CD14-positive monocyte (primary cell): Measurements from ENCODE around the gene TSPAN33. TPM values are rescaled to one million over a fixed set of nuclear protein-coding genes. Genes with fewer than 3 reads are reported as not detected.

Experiments
- DNase-seq, 3 donors: peaks; one replicate each; pipeline ENCODE4 v3.0.0-alpha.2; 2011 to 2022
- H2AFZ ChIP-seq: 2 replicates; pipeline ENCODE4 v1.6.0; 2012; ENCODE audit warnings: mild to moderate bottlenecking, low read depth, low read length, inconsistent platforms; ENCODE audit not compliant: insufficient read depth, poor library complexity, severe bottlenecking
- H3K27ac ChIP-seq, 2 donors: 1 replicate in 1 of 2; 2 replicates in 1 of 2; pipeline ENCODE4 v1.5.1; 2012 to 2013; ENCODE audit warnings: low read length in 2 of 2, control low read depth in 1 of 2, inconsistent platforms in 1 of 2, low read depth in 1 of 2, mild to moderate bottlenecking in 1 of 2
- H3K27me3 ChIP-seq, 2 donors: one replicate each; pipeline versions ENCODE4 v1.6.0 to v1.6.1; 2011 to 2013; ENCODE audit warnings: low read length in 2 of 2; ENCODE audit not compliant: control insufficient read depth in 2 of 2, insufficient read depth in 2 of 2
- H3K36me3 ChIP-seq, 2 donors: replicated peaks in 1 of 2; 1 replicate in 1 of 2; 2 replicates in 1 of 2; pipeline versions ENCODE4 v1.5.1 to v1.6.1; 2012 to 2013; ENCODE audit warnings: low read length in 2 of 2, control low read depth in 1 of 2, inconsistent platforms in 1 of 2, mild to moderate bottlenecking in 1 of 2; ENCODE audit not compliant: insufficient read depth in 2 of 2, control insufficient read depth in 1 of 2
- H3K4me1 ChIP-seq, 2 donors: 1 replicate in 1 of 2; 2 replicates in 1 of 2; pipeline versions ENCODE4 v1.5.1 to v1.6.1; 2012 to 2013; ENCODE audit warnings: low read length in 2 of 2, control low read depth in 1 of 2, inconsistent platforms in 1 of 2, mild to moderate bottlenecking in 1 of 2, moderate library complexity in 1 of 2; ENCODE audit not compliant: insufficient read depth in 2 of 2, control insufficient read depth in 1 of 2
- H3K4me2 ChIP-seq: replicated peaks from 2 replicates; pipeline ENCODE3; 2012; ENCODE audit warnings: low read length, moderate library complexity, mild to moderate bottlenecking; ENCODE audit not compliant: poor library complexity, severe bottlenecking; ENCODE audit errors: extremely low read depth
- H3K4me3 ChIP-seq, 3 experiments: fragments of 200-600 bp in 1 of 3; sonication (generic) in 1 of 3; replicated peaks in 1 of 3; 1 replicate in 2 of 3; 2 replicates in 1 of 3; pipeline ENCODE4 v1.5.1; 2011 to 2013; ENCODE audit warnings: low read length in 3 of 3, mild to moderate bottlenecking in 3 of 3, control low read depth in 2 of 3, low read depth in 2 of 3, inconsistent platforms in 1 of 3, moderate library complexity in 1 of 3
- H3K79me2 ChIP-seq: 2 replicates; pipeline ENCODE4 v1.6.0; 2012; ENCODE audit warnings: mild to moderate bottlenecking, control low read depth, inconsistent platforms, low read length, moderate library complexity; ENCODE audit not compliant: insufficient read depth
- H3K9ac ChIP-seq: 2 replicates; pipeline ENCODE4 v1.6.0; 2017; ENCODE audit warnings: low read length, mild to moderate bottlenecking; ENCODE audit not compliant: insufficient read depth, poor library complexity, severe bottlenecking
- H3K9me3 ChIP-seq, 2 donors: replicated peaks in 1 of 2; 1 replicate in 1 of 2; 2 replicates in 1 of 2; pipeline versions ENCODE4 v1.5.1 to v1.6.1; 2012 to 2013; ENCODE audit warnings: low read length in 2 of 2, control low read depth in 1 of 2; ENCODE audit not compliant: control insufficient read depth in 1 of 2, insufficient read depth in 1 of 2
- H4K20me1 ChIP-seq: 2 replicates; pipeline ENCODE4 v1.6.0; 2012; ENCODE audit warnings: mild to moderate bottlenecking, low read length, control low read depth, moderate library complexity; ENCODE audit not compliant: insufficient read depth
- H3K27ac Mint-ChIP-seq, 7 donors: one replicate each; pipeline ENCODE4 v1.8.0; 2020; ENCODE audit warnings: mild to moderate bottlenecking in 7 of 7, mixed read lengths in 7 of 7, moderate library complexity in 6 of 7, inconsistent platforms in 2 of 7
- H3K27me3 Mint-ChIP-seq, 3 donors: one replicate each; pipeline ENCODE4 v1.8.0; 2021 to 2022; ENCODE audit warnings: low read depth in 3 of 3, mild to moderate bottlenecking in 3 of 3, mixed read lengths in 3 of 3, moderate library complexity in 3 of 3, inconsistent platforms in 1 of 3
- H3K36me3 Mint-ChIP-seq, 2 donors: one replicate each; pipeline ENCODE4 v1.8.0; 2020; ENCODE audit warnings: mixed read lengths in 2 of 2, inconsistent platforms in 1 of 2, mild to moderate bottlenecking in 1 of 2
- H3K4me1 Mint-ChIP-seq: one replicate; pipeline ENCODE4 v1.8.0; 2020; ENCODE audit warnings: mild to moderate bottlenecking, mixed read lengths
- H3K4me3 Mint-ChIP-seq, 2 donors: one replicate each; pipeline ENCODE4 v1.8.0; 2020; ENCODE audit warnings: mild to moderate bottlenecking in 2 of 2, mixed read lengths in 2 of 2, moderate library complexity in 1 of 2
- H3K9me3 Mint-ChIP-seq, 7 donors: one replicate each; pipeline ENCODE4 v1.8.0; 2020 to 2022; ENCODE audit warnings: mixed read lengths in 7 of 7, mild to moderate bottlenecking in 6 of 7, moderate library complexity in 6 of 7, inconsistent platforms in 2 of 7
- WGBS: methylation state at CpG from one replicate; pipeline ENCODE4 v1.1.5; 2013; ENCODE audit warnings: missing lambda C conversion rate; ENCODE audit not compliant: insufficient coverage; 5-methylcytosine and 5-hydroxymethylcytosine counted together
- intact Hi-C, 2 donors: fragments of 100-400 bp; cut with micrococcal nuclease; formaldehyde crosslinking; loops; one replicate each; pipeline versions ENCODE4 v1.15.0 to v1.15.1; 2023
- polyA plus RNA-seq, 3 donors: library from polyadenylated mRNA; depleted of rRNA in 1 of 3; unstranded in 2 of 3; stranded (reverse) in 1 of 3; fragments of 300-500 nt in 2 of 3; fragments of >200 nt in 1 of 3; fragmentation: Illumina TruSeq in 2 of 3; gene quantifications; 1 replicate in 2 of 3; 2 replicates in 1 of 3; pipeline ENCODE4 v1.2.3, GENCODE V29; 2012 to 2021
- TF ChIP-seq, protein P1 (sequence below): fragments of 200-600 bp; IDR thresholded peaks from one replicate; pipeline ENCODE4 v1.8.0; 2022; ENCODE audit warnings: antibody characterized with exemption, mild to moderate bottlenecking

TSPAN33 gene
- polyA plus RNA-seq, 3 donors: 2.9 to 7.5 (median 4.4) TPM

DNA sequence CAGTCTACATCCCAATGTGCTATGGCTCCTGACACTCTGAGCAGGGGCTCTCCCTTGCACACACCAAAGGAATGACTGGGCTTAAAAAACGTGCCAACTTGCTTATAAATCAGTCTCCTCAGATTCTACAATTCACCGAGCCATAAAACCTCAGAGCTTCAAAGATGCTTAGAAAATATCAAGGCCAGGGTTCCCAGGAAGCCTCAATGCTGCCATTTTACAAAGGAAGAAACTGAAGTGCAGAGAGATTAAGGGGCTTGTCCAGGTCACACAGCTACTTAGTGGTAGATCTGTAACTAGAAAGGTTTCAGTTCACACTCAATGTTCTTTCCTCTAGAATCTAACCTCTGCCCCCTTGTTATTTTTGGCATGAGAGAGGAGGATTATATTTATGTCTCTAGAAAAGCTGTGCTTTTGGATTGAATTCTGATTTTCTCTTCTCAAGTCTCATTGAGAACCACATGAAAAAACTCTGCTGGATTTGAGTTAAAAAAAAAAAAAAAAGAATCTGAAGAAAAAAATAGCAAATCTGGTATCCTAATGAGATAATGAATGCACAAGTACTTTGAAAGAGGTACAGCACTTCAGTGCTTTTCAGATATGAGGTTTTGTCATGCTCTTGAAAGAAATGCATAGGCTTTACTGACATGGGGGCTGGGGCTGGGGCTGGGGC lies 22.3 kb upstream of the TSPAN33 start:
- intact Hi-C loops: no loop called here
- Histone ChIP-seq H2AFZ (peak overlapping the region; percentile 33), H3K4me3 (no peak overlapping the region), H3K36me3 (no peaks in the 10 kb centered on the region), H3K4me1 (peaks cover 12 to 16% of the 10 kb centered on the region in 2 donors), H3K9me3 (peaks cover 13 to 16% of the 10 kb centered on the region in 2 donors), H4K20me1 (no peaks in the 10 kb centered on the region), H3K27me3 (no peaks in the 10 kb centered on the region), H3K9ac (no peak overlapping the region), H3K79me2 (no peaks in the 10 kb centered on the region), H3K4me2 (no peak overlapping the region), H3K27ac (peak overlapping the region in 1 of 2 donors; percentile 18)
- peaks cover 10 to 23% (median 13%) of the 10 kb centered on the region in 7 donors for H3K9me3 Mint-ChIP-seq
- H3K4me1 Mint-ChIP-seq: peaks cover 16% of the 10 kb centered on the region
- H3K27me3 Mint-ChIP-seq: peaks cover 0 to 8% (median 2%) of the 10 kb centered on the region in 3 donors
- H3K36me3 Mint-ChIP-seq: peaks cover 0 to 2% of the 10 kb centered on the region in 2 donors
- DNase-seq: no peak
- WGBS: no CpG with 5 or more reads among the region's 2 CpGs
- peak overlapping the region; percentile 20 to 84 (median 60) for H3K27ac Mint-ChIP-seq
- no peak overlapping the region for H3K4me3 Mint-ChIP-seq
- TF ChIP-seq, protein P1, sequence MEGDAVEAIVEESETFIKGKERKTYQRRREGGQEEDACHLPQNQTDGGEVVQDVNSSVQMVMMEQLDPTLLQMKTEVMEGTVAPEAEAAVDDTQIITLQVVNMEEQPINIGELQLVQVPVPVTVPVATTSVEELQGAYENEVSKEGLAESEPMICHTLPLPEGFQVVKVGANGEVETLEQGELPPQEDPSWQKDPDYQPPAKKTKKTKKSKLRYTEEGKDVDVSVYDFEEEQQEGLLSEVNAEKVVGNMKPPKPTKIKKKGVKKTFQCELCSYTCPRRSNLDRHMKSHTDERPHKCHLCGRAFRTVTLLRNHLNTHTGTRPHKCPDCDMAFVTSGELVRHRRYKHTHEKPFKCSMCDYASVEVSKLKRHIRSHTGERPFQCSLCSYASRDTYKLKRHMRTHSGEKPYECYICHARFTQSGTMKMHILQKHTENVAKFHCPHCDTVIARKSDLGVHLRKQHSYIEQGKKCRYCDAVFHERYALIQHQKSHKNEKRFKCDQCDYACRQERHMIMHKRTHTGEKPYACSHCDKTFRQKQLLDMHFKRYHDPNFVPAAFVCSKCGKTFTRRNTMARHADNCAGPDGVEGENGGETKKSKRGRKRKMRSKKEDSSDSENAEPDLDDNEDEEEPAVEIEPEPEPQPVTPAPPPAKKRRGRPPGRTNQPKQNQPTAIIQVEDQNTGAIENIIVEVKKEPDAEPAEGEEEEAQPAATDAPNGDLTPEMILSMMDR: no peak

DNA sequence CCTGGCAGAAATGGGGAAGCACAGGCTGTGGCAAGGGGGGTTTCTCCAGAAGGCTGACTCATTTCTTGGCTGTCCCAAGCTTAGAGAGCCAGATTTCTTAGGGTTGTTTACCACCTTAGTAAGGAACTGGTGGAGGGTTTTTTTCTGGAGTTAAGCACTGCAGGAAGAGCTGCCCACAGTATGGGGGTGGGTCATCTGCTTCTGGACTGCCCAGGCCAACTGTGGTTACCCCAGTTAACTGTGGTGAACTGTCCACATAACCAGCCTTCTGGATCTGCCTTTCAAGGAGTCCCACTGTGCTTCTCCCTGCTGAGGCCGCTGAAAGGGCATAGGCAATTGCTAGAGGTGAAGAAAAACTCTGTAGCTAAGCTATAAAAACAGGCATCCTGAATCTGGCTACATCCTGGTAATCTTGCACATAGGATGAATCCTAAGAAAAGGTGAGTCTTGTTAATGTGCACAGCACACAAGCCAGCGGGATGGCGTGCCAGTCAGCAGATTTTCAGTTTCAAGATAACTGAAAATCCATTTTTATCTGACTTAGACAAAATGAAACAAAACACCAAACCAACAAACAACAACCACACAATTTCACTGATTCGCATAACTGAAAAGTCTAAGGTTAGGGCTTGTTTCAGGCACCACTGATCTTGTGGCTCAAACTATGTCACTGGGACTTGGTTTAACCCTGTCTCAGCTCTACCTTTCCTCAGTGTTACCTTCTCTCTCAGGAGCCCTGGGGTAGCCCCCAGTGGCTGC lies 21.6 kb upstream of the TSPAN33 start:
- Histone ChIP-seq H3K27ac (peak overlapping the region in 1 of 2 donors; percentile 28), H3K79me2 (no peaks in the 10 kb centered on the region), H4K20me1 (no peaks in the 10 kb centered on the region), H3K4me2 (no peak overlapping the region), H3K9ac (no peak overlapping the region), H3K4me3 (no peak overlapping the region), H3K36me3 (no peaks in the 10 kb centered on the region), H3K27me3 (no peaks in the 10 kb centered on the region), H3K4me1 (peaks cover 12 to 16% of the 10 kb centered on the region in 2 donors), H3K9me3 (peaks cover 13 to 16% of the 10 kb centered on the region in 2 donors), H2AFZ (peak overlapping the region; percentile 7)
- Mint-ChIP-seq H3K27me3 (peaks cover 0 to 7% (median 2%) of the 10 kb centered on the region in 3 donors), H3K4me1 (peaks cover 16% of the 10 kb centered on the region), H3K9me3 (peaks cover 10 to 24% (median 13%) of the 10 kb centered on the region in 7 donors), H3K27ac (peak overlapping the region in 6 of 7 donors; percentile 30 to 84 (median 62)), H3K4me3 (no peak overlapping the region), H3K36me3 (peaks cover 0 to 2% of the 10 kb centered on the region in 2 donors)
- TF ChIP-seq, protein P1: no peak
- peak; percentile 63 to 95 (median 74) for DNase-seq
- intact Hi-C loops: no loop called here
- WGBS: 59% methylated on average over 2 of the region's 4 CpGs
